GM23338 (cell line): ENCODE results near the gene COX4I2.

Source experiments
- CTCF ChIP-seq, 2 experiments: fragments of 200-600 bp in 1 of 2; sonication (generic) in 1 of 2; conservative IDR thresholded peaks; 2 replicates each; pipeline versions ENCODE4 v1.5.1 to v1.6.1; 2016 to 2017; ENCODE audit warnings: antibody characterized with exemption in 2 of 2, low read depth in 2 of 2, mild to moderate bottlenecking in 2 of 2, moderate library complexity in 1 of 2
- ETS1 ChIP-seq: IDR thresholded peaks from 2 replicates; pipeline ENCODE4 v1.6.1; 2016; ENCODE audit warnings: antibody characterized with exemption
- EZH2 ChIP-seq: fragments of 200-600 bp; sonication (generic); IDR thresholded peaks from one replicate; pipeline ENCODE4 v1.8.0; 2017; ENCODE audit warnings: antibody characterized with exemption, mild to moderate bottlenecking, low read depth; ENCODE audit not compliant: unreplicated experiment
- EZH2phosphoT487 ChIP-seq: fragments of 200-600 bp; sonication (generic); IDR thresholded peaks from one replicate; pipeline ENCODE4 v1.8.1; 2018; ENCODE audit warnings: antibody characterized with exemption; ENCODE audit not compliant: unreplicated experiment
- JUNB ChIP-seq: IDR thresholded peaks from one replicate; pipeline ENCODE4 v1.6.1; 2016; ENCODE audit warnings: antibody characterized with exemption; ENCODE audit not compliant: unreplicated experiment
- NANOG ChIP-seq: IDR thresholded peaks from 2 replicates; pipeline ENCODE4 v1.6.1; 2016; ENCODE audit warnings: antibody characterized with exemption, borderline replicate concordance
- POLR2AphosphoS5 ChIP-seq: IDR thresholded peaks from 2 replicates; pipeline ENCODE4 v1.6.1; 2016; ENCODE audit warnings: antibody characterized with exemption, low read depth
- STAT1 ChIP-seq: IDR thresholded peaks from one replicate; pipeline ENCODE4 v1.6.1; 2016; ENCODE audit warnings: antibody characterized with exemption; ENCODE audit not compliant: unreplicated experiment
- ZNF462 ChIP-seq: fragments of 250-450 bp; sonication (Bioruptor Pico); IDR thresholded peaks from 2 replicates; pipeline ENCODE4 v1.5.0; 2020; ENCODE audit warnings: mild to moderate bottlenecking, moderate library complexity
- TF ChIP-seq, protein P1 (sequence below): IDR thresholded peaks from one replicate; pipeline ENCODE4 v1.6.1; 2018; ENCODE audit warnings: antibody characterized with exemption; ENCODE audit not compliant: unreplicated experiment

DNA sequence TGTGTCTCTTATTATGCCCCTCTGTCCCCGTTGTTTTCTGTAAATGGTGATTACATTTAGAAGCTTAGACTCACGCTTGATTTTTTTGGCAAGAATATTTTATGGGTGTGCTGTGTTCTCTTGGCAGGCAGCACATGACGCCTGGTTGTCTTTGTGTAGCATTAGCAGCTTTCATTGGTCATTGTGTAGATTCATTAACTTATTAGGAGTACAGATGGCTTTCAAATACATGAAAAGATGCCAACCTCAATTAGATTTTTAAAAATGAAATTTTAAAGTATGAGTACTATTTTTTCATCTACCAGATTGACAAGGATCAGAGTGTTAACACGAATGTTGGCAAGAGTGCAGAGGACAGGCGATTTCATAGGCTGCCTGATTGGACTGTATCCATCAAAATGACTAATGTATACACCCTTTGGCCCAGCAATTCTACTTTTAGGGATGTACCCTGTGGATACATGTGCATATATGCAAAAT is 15.2 kb downstream of the COX4I2 start:
- TF ChIP-seq CTCF (conservative IDR thresholded peaks at IDR 0.05; ENCODE audit: low read depth in 2 of 2): no peak
- no peak for TF ChIP-seq NANOG
- TF ChIP-seq EZH2: no peak
- TF ChIP-seq POLR2AphosphoS5: no peak
- no peak for TF ChIP-seq STAT1
- TF ChIP-seq, protein P1, sequence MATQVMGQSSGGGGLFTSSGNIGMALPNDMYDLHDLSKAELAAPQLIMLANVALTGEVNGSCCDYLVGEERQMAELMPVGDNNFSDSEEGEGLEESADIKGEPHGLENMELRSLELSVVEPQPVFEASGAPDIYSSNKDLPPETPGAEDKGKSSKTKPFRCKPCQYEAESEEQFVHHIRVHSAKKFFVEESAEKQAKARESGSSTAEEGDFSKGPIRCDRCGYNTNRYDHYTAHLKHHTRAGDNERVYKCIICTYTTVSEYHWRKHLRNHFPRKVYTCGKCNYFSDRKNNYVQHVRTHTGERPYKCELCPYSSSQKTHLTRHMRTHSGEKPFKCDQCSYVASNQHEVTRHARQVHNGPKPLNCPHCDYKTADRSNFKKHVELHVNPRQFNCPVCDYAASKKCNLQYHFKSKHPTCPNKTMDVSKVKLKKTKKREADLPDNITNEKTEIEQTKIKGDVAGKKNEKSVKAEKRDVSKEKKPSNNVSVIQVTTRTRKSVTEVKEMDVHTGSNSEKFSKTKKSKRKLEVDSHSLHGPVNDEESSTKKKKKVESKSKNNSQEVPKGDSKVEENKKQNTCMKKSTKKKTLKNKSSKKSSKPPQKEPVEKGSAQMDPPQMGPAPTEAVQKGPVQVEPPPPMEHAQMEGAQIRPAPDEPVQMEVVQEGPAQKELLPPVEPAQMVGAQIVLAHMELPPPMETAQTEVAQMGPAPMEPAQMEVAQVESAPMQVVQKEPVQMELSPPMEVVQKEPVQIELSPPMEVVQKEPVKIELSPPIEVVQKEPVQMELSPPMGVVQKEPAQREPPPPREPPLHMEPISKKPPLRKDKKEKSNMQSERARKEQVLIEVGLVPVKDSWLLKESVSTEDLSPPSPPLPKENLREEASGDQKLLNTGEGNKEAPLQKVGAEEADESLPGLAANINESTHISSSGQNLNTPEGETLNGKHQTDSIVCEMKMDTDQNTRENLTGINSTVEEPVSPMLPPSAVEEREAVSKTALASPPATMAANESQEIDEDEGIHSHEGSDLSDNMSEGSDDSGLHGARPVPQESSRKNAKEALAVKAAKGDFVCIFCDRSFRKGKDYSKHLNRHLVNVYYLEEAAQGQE: no peak
- TF ChIP-seq EZH2phosphoT487: no peak
- no peak for TF ChIP-seq ETS1
- TF ChIP-seq ZNF462 (CRISPR knock-in tag): no peak
- TF ChIP-seq JUNB: no peak
